ENCODE data around the gene SH3GL2. TPM values are rescaled to one million over a fixed set of nuclear protein-coding genes. Genes with fewer than 3 reads are reported as not detected.

SH3GL2 gene
- total RNA-seq (2022; extraction: Qiagen RNA extraction) = 0.03 to 0.20 TPM (median 0.09 TPM) in 5 replicates

DNA sequence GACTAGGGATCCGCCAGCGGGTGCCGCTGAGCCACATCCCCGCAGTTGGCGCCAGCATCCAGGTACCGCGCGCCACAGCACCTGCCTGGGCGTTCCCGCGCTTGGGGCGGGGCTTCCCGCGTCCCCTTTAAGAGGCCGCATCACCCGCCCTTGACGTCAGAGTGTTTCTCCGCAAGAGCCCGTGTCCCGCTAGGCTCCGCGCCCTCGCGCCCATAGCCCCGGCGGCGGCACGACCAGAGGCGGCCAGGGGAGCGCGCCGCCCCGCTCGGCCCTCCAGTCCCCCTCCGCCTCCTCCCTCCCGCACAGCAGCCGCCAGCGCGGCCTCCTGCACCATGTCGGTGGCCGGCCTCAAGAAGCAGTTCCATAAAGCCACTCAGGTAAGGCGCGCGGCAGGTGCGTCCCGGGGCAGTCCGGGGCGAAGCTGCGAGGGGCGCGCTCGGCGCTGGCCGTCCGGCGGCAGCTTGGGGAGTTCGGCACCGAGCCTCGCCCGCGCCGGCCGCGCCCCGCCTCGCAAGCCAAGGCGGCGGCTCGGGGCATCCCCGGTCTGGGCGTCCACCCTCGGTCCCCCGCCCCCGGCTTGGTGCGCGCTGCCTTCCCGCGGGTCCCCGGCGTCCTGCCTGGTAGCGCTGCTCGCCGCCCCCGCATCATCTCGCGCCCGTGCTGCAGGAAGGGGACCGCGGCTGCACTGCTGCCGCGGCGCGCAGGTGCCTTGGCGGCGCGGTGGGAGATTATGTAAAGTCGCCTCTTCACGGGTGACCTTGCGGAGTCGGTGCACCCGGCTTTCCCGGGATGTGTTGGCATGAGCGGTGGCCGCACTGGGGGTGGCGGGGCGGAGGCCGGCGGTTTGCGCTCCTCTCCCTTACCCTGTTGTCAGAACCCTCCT lies at the start of gene SH3GL2:
SH3GL2 (plus strand) TSS at position 156 of the 883 bp plus-strand sequence.

